GM18498 (cell line): ENCODE results near the gene PTS.
A peak's percentile ranks its signal among the peaks of the same experiment; 100 is the strongest.

ENCODE experiments used
- ATAC-seq: cut with Tn5 transposase; IDR thresholded peaks from one replicate; pipeline ENCODE4 v1.9.1; 2021; ENCODE audit warnings: mild to moderate bottlenecking, moderate library complexity; ENCODE audit not compliant: unreplicated experiment

Gene PTS

GRCh38 chr11:112260490-112260889 lies 34.3 kb downstream of the PTS start, which contains the start of gene PLET1:
Gene PLET1 (minus strand): TSS chr11:112260860. CDS start chr11:112260589, 271 bp downstream.
- no peak for ATAC-seq

- ATAC-seq = no peak
Measured at GRCh38 chr11:112265659-112266409, 39.6 kb downstream of the PTS start.

GRCh38 chr11:112266410-112266778 lies 40.2 kb downstream of the PTS start:
- ATAC-seq = no peak

- ATAC-seq = no peak
Measured at GRCh38 chr11:112267188-112267591, 41.0 kb downstream of the PTS start.

- no peak for ATAC-seq
Measured at GRCh38 chr11:112268406-112268805, 42.2 kb downstream of the PTS start.

- no peak for ATAC-seq
Measured at GRCh38 chr11:112269139-112269538, 42.9 kb downstream of the PTS start.

- no peak for ATAC-seq
Measured at GRCh38 chr11:112270551-112271180, 44.4 kb downstream of the PTS start.

- ATAC-seq = no peak
Measured at GRCh38 chr11:112271242-112271641, 45.0 kb downstream of the PTS start.

GRCh38 chr11:112273066-112273465 lies 46.8 kb downstream of the PTS start:
- ATAC-seq = no peak

- ATAC-seq = no peak
Measured at GRCh38 chr11:112274007-112274783, 48.0 kb downstream of the PTS start.

GRCh38 chr11:112277029-112277428 lies 50.8 kb downstream of the PTS start:
- no peak for ATAC-seq

GRCh38 chr11:112277941-112278340 lies 51.7 kb downstream of the PTS start:
- ATAC-seq = no peak

- ATAC-seq = no peak
Measured at GRCh38 chr11:112278803-112279202, 52.6 kb downstream of the PTS start.

- peak; percentile 55 for ATAC-seq
Measured at GRCh38 chr11:112279901-112280267, 53.7 kb downstream of the PTS start.

GRCh38 chr11:112280268-112281126 lies 54.3 kb downstream of the PTS start:
- peak; percentile 81 for ATAC-seq

- no peak for ATAC-seq
Measured at GRCh38 chr11:112281726-112282125, 55.5 kb downstream of the PTS start.
